PC-9 (cell line): ENCODE measurements around the gene KRTAP5-6.

ENCODE experiments used
- CTCF ChIP-seq: fragments of 200-600 bp; sonication (generic); conservative IDR thresholded peaks from 2 replicates; pipeline ENCODE4 v1.6.1; 2017; ENCODE audit warnings: mixed run types, antibody characterized with exemption, mild to moderate bottlenecking, moderate library complexity
- EZH2 ChIP-seq: fragments of 200-600 bp; sonication (generic); IDR thresholded peaks from 2 replicates; pipeline ENCODE4 v1.8.0; 2017; ENCODE audit warnings: antibody characterized with exemption, low read depth

GRCh38 chr11:1730059-1730629, 33.1 kb downstream of the KRTAP5-6 start:
- TF ChIP-seq CTCF: no peak
- TF ChIP-seq EZH2: no peak
